ENCODE measurements around the gene TATDN3. TPM values are rescaled to one million over a fixed set of nuclear protein-coding genes. Genes with fewer than 3 reads are reported as not detected.

The TATDN3 gene
- total and polyA plus RNA-seq, 9 of the 15 experiments (the other 6 are each of a cell fraction or from before 2014, with no cell fraction given) = 18.3 to 79.9 (median 28.2) TPM

DNA sequence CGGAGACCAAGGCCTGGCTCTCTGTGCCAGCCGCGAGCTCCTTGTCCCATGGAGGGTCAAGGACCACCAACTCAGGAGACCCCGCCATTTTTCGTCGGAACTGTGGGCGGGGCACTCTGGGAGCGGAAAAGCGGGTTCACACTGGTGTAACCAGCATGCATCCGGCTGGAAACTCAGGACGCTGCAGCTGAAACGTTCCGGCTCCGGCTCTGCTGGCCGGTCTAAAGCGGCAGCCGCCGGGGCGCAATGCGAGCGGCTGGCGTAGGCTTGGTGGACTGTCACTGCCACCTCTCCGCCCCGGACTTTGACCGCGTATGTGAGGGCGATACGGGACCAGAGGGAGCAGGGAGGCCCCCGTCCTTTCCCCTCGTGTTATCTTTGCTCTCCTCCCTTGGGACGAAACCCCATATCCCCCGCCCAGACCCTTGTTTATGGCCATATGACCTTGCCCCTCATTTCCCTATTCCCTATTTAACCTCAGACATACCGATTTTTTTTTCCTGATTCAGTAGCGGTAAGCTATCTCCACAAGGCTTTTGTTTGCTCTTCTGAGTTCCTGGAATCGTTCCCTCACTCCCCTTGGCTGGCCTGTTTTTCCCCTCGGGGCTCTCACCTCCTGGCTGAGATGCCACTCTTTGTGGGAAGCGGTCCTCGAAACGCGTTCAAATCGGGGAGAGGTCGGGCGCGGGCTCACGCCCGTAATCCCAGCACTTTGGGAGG, at the start of gene TATDN3, which contains the start of gene NSL1 (continued):
- TF ChIP-seq EHMT2 (IDR thresholded peaks at IDR 0.05) (no peak), SIN3A (IDR thresholded peaks at IDR 0.05; ENCODE audit: borderline replicate concordance in 2 of 2, control insufficient read depth in 1 of 2, low read depth in 2 of 2, low read length in 2 of 2) (peak; percentile 80 to 97; a peak in 3 of 4 replicates), NFIX (CRISPR knock-in tag; IDR thresholded peaks at IDR 0.05; ENCODE audit: low read depth) (no peak), FIP1L1 (IDR thresholded peaks at IDR 0.05; ENCODE audit: low read depth, low read length, poor library complexity, severe bottlenecking) (peak; percentile 96), LEF1 (IDR thresholded peaks at IDR 0.05) (peak; percentile 79; the same call in 1 of the 2 replicates), ZNF197 (CRISPR knock-in tag; IDR thresholded peaks at IDR 0.05; ENCODE audit: low read depth) (no peak), NFE2L1 (tag; IDR thresholded peaks at IDR 0.05; ENCODE audit: borderline replicate concordance, low read depth) (no peak), ZNF274 (IDR thresholded peaks at IDR 0.05; ENCODE audit: borderline replicate concordance, low read depth, low read length) (no peak), DDX20 (tag; IDR thresholded peaks at IDR 0.05; ENCODE audit: low read depth) (no peak), POLR2AphosphoS5 (IDR thresholded peaks at IDR 0.05; ENCODE audit: control insufficient read depth, insufficient read depth, low read depth, low read length) (peak; percentile 92), TCF3 (CRISPR knock-in tag; IDR thresholded peaks at IDR 0.05) (peak; percentile 65), RBFOX2 (IDR thresholded peaks at IDR 0.05; ENCODE audit: low read depth, low read length) (peak; percentile 100), ZNF76 (CRISPR knock-in tag; IDR thresholded peaks at IDR 0.05; ENCODE audit: borderline replicate concordance) (peak; percentile 87; the same call in 1 of the 2 replicates), MXD1 (CRISPR knock-in tag; IDR thresholded peaks at IDR 0.05; ENCODE audit: borderline replicate concordance, poor library complexity, severe bottlenecking) (no peak), HMG20B (CRISPR knock-in tag; IDR thresholded peaks at IDR 0.05) (no peak)
- TF ChIP-seq, protein P1, sequence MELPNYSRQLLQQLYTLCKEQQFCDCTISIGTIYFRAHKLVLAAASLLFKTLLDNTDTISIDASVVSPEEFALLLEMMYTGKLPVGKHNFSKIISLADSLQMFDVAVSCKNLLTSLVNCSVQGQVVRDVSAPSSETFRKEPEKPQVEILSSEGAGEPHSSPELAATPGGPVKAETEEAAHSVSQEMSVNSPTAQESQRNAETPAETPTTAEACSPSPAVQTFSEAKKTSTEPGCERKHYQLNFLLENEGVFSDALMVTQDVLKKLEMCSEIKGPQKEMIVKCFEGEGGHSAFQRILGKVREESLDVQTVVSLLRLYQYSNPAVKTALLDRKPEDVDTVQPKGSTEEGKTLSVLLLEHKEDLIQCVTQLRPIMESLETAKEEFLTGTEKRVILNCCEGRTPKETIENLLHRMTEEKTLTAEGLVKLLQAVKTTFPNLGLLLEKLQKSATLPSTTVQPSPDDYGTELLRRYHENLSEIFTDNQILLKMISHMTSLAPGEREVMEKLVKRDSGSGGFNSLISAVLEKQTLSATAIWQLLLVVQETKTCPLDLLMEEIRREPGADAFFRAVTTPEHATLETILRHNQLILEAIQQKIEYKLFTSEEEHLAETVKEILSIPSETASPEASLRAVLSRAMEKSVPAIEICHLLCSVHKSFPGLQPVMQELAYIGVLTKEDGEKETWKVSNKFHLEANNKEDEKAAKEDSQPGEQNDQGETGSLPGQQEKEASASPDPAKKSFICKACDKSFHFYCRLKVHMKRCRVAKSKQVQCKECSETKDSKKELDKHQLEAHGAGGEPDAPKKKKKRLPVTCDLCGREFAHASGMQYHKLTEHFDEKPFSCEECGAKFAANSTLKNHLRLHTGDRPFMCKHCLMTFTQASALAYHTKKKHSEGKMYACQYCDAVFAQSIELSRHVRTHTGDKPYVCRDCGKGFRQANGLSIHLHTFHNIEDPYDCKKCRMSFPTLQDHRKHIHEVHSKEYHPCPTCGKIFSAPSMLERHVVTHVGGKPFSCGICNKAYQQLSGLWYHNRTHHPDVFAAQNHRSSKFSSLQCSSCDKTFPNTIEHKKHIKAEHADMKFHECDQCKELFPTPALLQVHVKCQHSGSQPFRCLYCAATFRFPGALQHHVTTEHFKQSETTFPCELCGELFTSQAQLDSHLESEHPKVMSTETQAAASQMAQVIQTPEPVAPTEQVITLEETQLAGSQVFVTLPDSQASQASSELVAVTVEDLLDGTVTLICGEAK (IDR thresholded peaks at IDR 0.05) = peak; percentile 99
- TF ChIP-seq, protein P1 (CRISPR knock-in tag; IDR thresholded peaks at IDR 0.05) = no peak
